GM18873 (cell line): ENCODE results near the gene GABRR2.
"Not testable (repeated sequence)": the region's sequence is repeated elsewhere in the genome, so short reads cannot be mapped to it uniquely, and the experiment has no call there.

ENCODE experiments used
- ATAC-seq: cut with Tn5 transposase; IDR thresholded peaks from one replicate; pipeline ENCODE4 v1.9.1; 2021; ENCODE audit warnings: mild to moderate bottlenecking, moderate library complexity, moderate number of reproducible peaks; ENCODE audit not compliant: unreplicated experiment, low FRiP score

GABRR2 gene

DNA sequence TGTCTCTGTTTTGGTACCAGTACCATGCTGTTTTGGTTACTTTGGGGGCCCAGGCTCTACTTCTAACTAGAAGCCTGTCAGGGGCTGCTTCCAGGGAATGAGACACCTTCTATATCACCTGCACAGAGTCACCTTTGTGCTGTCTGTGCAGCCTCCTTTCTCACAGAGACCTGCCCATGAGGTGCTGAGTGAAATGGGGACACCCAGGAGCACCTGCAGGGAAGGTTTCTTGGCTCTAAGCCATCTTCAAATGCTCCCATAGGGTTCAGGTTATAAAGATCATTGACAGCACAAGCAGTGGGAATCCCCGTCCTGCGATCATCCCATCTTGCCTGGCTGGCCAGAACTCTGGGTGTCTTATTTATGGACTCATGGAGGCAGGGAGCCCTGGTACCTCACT is 19.1 kb downstream of the GABRR2 start:
- no peak for ATAC-seq

DNA sequence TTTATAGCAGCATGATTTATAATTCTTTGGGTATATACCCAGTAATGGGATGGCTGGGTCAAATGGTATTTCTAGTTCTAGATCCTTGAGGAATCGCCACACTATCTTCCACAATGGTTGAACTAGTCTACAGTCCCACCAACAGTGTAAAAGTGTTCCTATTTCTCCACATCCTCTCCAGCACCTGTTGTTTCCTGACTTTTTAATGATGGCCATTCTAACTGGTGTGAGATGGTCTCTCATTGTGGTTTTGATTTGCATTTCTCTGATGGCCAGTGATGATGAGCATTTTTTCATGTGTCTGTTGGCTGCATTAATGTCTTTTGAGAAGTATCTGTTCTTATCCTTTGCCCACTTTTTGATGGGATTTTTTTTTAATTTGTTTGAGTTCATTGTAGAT is 20.0 kb downstream of the GABRR2 start:
- ATAC-seq = not testable (repeated sequence)

DNA sequence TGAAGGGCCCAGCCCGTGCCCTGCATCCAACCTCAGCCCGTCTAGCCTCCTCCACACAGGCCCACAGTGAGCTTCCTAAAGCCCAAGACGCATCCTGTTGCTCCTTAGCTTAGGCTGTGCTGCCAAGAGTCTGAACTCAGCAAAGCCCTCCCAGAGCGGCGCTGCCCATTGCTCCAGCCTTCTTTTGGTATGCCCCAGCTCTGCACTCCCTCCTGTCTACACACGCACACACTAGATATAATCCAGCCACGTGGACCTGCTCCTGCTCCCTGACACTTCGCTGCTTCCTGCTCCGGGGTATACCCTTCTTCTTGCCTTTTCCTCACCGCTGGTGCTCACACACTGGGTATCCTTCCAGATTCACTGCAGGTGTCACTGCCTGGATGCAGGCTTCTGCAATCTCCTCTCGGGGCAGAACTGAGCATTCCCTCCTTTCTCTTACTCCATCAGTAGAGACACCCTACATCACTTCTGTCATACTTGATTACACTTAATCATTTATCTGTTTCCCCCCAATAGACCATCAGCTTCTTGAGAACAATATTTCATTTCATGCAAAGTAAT is 23.8 kb downstream of the GABRR2 start:
- ATAC-seq = no peak

DNA sequence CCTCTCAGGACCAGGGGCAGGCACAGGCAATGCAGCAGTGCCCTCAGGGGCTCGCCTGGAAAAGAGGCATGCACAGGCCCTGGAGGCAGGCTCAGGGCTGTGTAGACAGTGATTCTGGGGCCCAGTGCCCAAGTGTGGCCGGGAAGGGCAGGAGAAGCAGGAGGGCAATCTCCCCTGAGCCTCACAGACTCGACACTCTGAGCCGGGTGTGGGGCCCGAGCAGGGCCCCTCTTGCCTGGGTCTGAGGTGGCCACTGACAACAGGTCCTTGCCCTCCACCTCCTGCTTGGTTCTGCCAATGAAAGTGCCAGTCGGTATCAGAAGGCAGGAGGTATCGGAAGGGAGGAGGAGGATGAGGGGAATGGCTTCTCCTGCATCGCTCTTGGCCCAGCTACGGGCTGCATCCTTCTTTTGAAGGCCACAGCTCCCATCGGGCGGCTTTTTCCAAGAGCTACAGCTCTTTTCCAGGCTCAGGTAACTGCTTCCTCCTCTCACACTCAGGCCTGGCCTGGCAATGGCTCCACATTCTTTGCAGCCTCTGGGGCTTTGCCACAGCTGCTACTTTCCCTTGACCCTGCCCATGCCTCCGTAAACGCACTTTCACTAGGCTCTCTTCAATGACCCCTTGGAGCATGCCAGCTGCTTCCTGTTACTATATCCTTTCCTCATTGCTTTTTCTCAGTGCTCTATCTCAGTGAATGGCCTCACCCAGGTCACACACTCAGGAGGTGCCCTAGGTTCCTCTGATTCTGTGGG is 24.5 kb downstream of the GABRR2 start:
- no peak for ATAC-seq

DNA sequence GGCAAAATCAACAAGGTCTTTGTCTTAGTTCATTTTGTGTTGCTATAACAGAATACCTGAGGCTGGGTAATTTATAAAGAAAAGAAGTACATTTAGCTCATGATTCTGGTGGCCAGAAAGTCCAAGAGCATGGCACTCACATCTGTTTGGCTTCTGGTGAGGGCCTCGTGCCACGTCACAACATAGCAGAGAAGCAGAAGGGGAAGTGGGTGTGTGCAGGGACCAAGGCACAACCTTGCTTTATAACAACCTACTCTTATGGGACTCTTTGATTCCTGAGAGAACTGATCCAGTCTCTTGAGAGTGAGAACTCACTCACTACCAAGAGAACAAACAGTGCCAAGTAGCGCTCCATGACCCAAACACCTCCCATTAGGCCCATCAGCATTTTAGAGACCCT is 25.4 kb downstream of the GABRR2 start:
- no peak for ATAC-seq

DNA sequence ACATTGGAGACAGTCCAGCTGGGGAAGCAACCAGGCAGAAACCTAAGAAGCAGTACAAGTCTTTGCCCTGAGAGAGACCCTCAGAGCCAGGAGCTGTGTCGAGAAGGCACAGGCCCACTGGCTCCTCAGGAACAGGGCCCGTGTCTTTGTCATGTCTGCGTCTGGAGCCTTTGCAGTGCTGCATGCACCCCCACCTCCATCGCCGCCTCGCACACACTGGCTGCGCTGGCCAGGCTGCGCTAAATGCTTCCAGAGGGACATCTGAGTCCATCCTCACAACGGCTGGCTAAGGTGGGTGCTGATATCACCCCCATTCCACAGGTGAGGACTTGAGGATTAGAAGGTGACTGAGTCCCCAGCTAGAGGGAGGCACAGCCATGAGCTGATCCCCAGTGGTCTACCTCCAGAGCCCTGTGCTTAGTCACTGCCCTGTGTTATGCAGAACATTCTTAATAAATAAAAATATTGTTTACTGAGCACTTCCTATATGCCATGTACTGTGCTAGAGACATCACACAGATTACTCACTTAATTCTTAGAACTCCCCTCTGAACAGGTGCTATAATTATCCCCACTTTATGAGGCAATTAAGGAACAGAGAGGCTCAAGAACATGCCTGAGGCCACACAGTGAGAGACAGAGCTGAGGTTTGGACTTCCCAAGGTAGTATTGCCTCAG is 27.6 kb downstream of the GABRR2 start:
- no peak for ATAC-seq

DNA sequence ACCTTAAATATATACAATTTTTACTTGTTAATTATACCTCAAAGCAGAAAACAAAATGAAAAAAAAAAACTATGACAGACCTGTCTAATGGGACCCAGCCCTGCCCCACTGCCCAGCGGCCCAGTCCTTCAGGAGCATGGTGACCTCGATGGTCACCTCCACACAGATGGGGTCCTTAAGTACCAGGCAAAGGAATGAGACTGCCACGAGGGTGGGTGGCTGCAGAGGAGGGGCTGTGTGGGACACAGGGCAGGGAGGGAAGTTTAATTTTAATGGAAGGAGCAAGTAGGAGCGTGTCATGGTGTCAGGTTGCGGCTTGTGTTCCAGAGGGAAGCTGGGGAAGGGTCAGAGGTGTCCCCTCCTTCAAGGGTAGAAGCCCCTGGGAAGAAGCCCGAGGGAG is 28.6 kb downstream of the GABRR2 start:
- ATAC-seq = no peak

DNA sequence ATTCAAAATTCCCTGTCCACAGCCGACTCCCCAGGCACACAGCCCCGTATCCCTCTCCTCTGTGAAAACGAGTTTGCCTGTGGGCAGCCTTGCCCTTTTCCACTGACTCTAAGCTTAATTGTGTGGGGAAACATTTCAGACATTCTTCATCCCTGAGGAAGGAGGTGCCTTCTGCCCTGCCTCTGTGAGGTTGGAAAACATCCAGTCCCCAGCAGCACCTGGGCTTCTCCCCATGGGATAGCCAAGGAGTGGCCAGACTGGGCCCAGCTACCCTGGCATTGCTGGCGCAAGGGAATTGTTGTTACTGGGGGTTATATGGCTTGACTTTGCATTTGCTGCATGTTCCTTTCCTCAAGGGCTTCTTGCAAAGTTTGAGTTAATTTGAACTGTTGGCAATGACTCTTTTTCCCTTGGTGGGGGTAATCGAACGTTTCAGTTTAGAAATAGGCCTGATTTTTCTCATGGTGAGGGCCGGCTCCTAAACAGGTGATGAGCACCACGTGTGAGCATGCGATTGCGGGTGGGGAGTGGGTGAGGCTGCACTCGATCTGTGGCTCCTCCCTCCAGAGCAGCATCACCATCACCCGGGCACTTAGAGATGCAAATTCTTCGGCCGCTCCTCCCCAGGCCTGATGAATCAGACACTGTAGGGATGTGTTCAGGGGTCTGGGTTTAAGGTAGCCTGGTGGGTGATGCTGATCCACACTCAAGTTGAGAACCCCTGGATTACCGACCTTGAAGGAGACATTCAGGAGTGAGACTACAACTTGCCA is 29.9 kb downstream of the GABRR2 start:
- no peak for ATAC-seq

DNA sequence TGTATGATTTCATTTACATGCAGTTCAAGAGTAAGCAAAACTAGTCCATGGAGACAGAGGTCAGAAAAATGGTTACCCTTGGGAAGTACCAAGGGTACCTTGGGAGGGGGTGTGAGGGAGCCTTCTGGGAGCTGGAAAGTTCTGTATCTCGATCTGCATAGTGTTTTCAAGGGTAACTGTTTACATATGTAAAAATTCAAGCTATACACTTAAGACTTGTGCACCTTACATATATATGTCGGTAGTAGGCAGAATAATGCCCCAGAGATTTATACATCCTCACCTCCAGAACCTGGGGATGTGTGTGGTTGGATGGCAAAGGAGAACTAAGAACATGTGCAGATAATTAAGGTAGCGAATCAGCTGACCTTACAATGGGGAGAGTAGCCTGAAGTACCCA is 31.0 kb downstream of the GABRR2 start:
- ATAC-seq = no peak

DNA sequence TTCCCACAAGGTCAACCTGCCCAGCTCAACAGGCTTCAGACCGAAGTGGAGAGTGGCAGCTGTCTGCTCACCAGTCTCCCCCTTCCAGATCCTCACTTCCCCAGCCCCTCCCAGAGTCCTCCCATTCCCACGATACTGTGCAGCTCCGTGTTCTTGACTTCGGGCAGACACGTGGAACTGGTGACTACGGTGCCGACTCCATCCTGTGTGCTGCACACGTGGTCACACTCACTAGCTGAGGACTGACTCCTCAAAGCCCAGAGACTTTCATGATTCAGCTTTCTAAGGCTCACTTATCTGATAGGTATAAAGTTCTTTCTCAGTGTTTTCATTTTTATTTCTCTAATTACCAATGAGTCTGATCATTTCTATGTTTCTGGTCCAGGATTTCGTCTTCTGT is 32.4 kb downstream of the GABRR2 start:
- ATAC-seq = no peak

DNA sequence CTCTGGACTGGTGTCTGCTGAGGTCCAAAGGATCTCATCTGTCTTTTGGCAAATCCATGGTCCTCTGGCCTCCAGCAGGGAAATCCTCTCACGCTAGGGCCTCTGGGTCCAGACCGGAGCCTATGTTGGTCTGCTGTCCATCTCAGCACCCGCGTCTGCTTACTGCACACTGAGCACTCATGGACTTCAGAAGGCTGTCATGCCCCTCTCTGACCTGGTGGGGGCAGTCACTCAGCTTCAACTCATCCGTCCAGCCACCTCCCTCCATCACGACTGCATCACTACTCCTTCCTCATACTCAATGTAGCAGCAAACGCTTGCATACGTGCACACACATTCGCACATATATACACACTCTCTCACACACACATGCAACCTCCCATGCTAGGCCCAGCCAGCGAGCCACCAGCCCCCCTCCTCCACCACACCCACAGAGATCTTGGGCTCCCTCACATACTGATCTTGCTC is 33.3 kb downstream of the GABRR2 start:
- ATAC-seq = peak; percentile 90

DNA sequence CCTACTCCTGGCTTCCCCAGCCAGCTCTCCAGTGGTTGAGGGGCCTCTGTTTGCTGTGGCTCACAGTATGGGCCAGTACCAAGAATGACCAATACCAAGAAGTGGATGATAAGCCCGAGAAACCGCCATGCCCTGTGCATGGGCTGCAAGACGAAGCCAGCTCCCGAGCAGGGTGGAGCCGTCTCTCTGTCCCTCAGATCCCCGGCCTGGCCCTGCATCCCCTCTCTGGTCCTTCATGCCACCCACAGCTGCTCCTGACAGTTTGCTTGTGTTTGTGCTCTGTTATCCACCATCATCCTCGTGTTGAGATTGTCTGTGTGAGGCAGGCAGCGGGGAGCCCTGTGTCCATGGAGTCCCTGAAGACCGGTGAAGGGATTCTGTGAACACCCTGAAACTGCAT is 36.1 kb downstream of the GABRR2 start:
- no peak for ATAC-seq

DNA sequence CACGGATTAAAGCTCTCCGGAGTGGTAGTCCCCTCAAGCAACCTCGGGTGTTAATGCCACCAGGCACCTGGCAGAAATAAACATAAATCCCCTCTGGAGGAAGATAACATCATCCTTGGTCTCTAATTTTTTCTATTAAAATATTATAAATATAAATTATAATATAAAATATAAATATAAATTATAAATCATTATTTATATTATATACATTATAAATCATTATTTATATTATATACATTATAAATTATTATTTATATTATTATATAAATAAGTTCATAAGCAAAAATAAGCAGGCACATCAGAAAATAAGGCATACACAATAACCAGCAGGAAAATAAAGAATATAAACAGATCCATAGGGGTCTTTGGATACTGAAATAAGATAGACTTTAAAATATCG is 39.2 kb downstream of the GABRR2 start:
- no peak for ATAC-seq

DNA sequence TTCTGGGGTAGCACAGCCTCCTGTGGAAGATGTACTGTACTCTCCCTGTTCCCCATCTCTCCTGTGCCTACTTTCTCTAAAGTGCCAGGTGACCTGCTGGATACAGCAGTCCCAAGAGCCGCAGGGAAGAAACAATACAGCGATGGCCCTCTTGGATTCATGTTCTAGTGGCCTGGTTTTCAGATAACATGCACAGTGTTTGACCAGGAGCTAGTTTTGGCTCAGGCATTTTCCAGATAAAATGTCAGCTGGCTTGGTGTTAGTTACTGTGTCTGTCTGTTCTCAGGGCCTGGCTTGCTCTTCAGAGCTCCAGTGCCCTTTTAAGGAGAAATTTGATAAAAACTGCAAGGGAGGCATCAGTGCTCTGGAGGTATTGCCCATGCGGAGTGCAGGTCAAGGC is 41.3 kb downstream of the GABRR2 start:
- no peak for ATAC-seq

DNA sequence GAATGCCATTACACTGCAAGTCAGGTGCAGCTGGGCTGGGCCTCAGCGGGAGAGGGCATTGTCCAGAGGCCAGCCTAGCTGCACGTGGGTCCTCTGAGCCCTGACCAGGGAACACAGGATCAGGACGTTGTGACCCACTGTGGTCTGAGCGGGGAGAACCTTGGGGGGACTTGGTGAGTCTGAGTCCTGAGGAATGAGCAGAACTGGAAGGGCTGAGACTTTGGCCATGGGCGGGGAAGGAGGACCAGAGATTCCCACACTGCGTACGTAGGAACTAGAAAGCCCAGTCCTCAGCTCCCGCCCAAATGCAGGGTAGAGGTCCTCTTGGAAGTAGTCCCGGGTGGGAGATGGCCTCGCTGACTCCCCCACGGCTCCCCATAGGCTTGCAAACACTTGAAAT is 42.5 kb downstream of the GABRR2 start:
- no peak for ATAC-seq

DNA sequence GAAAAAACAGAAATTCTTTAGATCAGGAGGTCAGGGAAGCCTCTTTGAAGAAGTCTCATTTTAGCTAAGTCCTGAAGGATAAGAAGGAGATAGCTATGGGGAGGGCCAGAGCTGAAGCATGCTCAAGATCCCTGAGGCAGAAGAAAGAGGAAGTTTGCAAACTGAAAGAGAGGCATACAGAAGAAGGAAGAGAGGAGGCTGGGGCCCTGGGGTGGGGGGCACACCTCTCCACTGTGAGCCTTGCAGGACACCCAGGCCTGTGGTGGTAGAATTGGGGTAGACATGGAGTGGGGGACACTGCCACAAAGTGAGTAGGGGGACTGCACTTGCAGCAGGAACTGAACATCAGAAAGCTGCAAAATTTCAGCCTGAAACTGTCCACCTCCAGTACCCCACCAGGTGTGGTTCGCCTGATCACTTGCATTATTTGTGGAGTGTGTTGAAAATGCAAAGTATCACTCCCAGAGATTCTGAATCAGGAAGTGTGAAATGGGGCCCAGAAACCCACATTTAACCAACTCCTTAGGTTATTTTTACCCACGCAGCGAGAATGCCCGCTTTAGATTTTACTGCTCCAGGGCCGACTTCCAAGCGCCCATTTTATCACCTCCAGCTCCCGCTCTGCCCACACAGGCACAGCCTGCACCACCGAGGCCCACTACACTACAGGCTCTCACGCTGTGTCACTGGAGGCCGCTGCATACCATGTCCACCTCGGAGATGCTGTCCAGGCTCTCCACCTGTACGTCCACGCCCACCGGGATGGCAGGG is 44.0 kb downstream of the GABRR2 start:
- ATAC-seq = no peak

DNA sequence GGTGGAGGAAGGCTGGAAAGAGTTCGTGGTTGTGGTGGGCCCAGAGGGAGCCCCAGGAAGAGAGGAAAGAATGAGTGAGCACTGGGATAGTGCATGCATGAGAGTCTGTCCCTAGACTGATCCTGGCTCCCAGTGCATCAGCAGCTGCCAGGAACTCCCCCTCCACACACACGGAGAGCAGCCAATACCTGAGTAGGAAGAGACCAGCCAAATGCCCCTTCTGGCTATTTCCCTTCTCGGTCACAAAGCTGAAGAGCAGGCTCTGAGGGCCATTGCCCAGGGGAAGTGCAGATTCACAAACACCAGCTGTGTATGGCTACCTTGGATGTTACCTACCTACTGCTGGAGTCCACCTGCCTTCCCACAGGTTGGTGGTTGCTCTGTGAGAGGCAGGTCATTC is 45.1 kb downstream of the GABRR2 start:
- ATAC-seq = no peak

DNA sequence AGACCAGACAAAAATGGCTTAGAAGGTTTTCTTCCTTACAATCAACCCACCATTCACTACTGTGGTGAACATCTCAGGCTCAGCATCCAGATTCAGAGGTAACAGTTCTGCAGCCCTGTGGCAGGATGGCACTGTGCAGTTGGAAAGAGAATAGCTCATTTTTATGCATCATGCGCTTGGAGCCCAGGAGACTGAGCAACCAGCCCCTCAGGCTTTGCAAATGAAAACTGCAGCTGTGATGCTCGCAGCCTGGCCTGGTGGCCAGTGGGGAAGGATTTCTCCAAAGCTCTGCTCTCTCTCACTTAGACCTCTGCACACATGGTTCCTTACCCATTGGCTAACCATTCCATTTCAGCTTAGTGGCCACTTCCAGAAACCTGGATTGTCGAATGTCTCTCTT is 45.8 kb downstream of the GABRR2 start:
- ATAC-seq = no peak

DNA sequence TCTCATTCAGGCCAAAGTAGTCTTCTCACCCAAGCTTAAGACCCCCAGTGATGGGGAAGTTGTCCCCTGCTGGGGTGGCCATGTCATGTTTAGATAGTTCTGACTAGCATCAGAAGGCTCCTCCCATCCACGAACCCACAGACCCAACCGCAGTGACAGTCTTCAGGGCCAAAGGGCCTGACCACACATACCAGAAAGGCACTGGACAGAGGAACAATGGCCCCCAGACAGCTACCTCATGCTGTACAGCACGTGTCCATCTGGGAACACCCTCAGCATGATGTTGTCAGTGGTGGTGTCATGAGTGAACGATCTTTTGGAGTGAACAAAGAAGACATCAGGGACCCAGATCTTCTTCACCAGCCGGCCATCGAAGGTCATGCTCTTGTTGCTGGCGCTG is 46.3 kb downstream of the GABRR2 start:
- no peak for ATAC-seq

DNA sequence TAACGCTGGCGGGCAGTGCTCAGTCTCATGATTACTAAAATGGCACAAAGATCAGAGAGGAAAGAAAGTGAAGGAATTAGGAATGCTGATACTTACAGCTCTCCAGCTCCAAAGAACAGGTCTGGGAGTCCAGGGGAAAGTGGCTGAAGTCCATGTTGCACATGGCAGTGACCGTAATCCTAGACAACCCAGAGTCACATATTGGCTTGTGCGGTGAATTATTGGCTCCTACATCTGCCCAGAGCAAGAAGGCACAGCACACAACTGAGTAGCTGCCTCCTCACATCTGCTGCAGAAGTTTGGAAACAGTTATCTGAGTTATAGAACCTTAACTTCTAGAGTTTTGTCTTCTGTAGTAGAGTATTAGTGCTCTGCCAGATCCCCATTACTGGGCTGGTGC is 47.2 kb downstream of the GABRR2 start:
- no peak for ATAC-seq
